Esophagus (tissue), 2 donors: ENCODE data around the gene SELENOF. TPM values are rescaled to one million over a fixed set of nuclear protein-coding genes. Genes with fewer than 3 reads are reported as not detected.
"Not testable (repeated sequence)": the region's sequence is repeated elsewhere in the genome, so short reads cannot be mapped to it uniquely, and the experiment has no call there.

ENCODE experiments used
- H3K27ac ChIP-seq, 2 donors: one replicate each; pipeline ENCODE4 v1.5.1; 2013; ENCODE audit warnings: low read depth in 2 of 2, mild to moderate bottlenecking in 2 of 2, inconsistent platforms in 1 of 2, low read length in 1 of 2, moderate library complexity in 1 of 2
- H3K27me3 ChIP-seq, 2 donors: one replicate each; pipeline ENCODE4 v1.6.1; 2013; ENCODE audit warnings: low read length in 2 of 2, control low read depth in 1 of 2, mild to moderate bottlenecking in 1 of 2; ENCODE audit not compliant: insufficient read depth in 2 of 2, control insufficient read depth in 1 of 2
- H3K36me3 ChIP-seq, 2 donors: one replicate each; pipeline ENCODE4 v1.6.1; 2013; ENCODE audit warnings: low read length in 1 of 2; ENCODE audit not compliant: control insufficient read depth in 2 of 2, insufficient read depth in 2 of 2
- H3K4me1 ChIP-seq, 2 donors: one replicate each; pipeline ENCODE4 v1.6.1; 2013; ENCODE audit warnings: low read length in 1 of 2; ENCODE audit not compliant: control insufficient read depth in 2 of 2, insufficient read depth in 2 of 2
- H3K4me3 ChIP-seq, 2 donors: one replicate each; pipeline ENCODE4 v1.5.1; 2013; ENCODE audit warnings: low read length in 2 of 2, mild to moderate bottlenecking in 2 of 2, low read depth in 1 of 2, moderate library complexity in 1 of 2
- H3K9me3 ChIP-seq, 2 donors: one replicate each; pipeline ENCODE4 v1.6.1; 2013; ENCODE audit warnings: mild to moderate bottlenecking in 2 of 2, low read depth in 1 of 2, low read length in 1 of 2, moderate library complexity in 1 of 2; ENCODE audit not compliant: control insufficient read depth in 2 of 2, insufficient read depth in 1 of 2
- WGBS, 2 donors: extraction: QIAGEN DNeasy Blood & Tissue Kit; methylation state at CpG; one replicate each; pipeline ENCODE4 v1.1.7; 2013; 5-methylcytosine and 5-hydroxymethylcytosine counted together
- polyA plus RNA-seq, 2 donors: library from polyadenylated mRNA; stranded (reverse); fragments of 200-250 nt; gene quantifications; one replicate each; pipeline ENCODE4 v1.2.3, GENCODE V29; 2013
- donor health status: healthy with polysubstance abuse.
- donor health status: Bipolar disorder and iron deficiency.

SELENOF gene
- polyA plus RNA-seq, 2 donors, result 44.4 to 64.9 TPM

GRCh38 chr1:86826856-86827255 is 87.1 kb downstream of the SELENOF start:
- H3K9me3 ChIP-seq, result no peaks in the 10 kb centered on the region
- no peaks in the 10 kb centered on the region for H3K4me1 ChIP-seq
- H3K27ac ChIP-seq, result no peak overlapping the region
- no peaks in the 10 kb centered on the region for H3K36me3 ChIP-seq
- H3K27me3 ChIP-seq, result no peaks in the 10 kb centered on the region
- H3K4me3 ChIP-seq, result no peak overlapping the region

GRCh38 chr1:86825319-86825718 is 88.6 kb downstream of the SELENOF start:
- WGBS, 2 donors, result 57 to 65% methylated on average over 2 of the region's 2 CpGs
- Histone ChIP-seq H3K36me3 (no peaks in the 10 kb centered on the region), H3K9me3 (no peaks in the 10 kb centered on the region)

GRCh38 chr1:86823821-86824500 is 90.0 kb downstream of the SELENOF start:
- H3K27ac ChIP-seq, result no peak overlapping the region

More at GRCh38 chr1:86825319-86825718, 88.6 kb downstream of the SELENOF start:
- Histone ChIP-seq H3K4me3 (no peak overlapping the region), H3K27me3 (no peaks in the 10 kb centered on the region), H3K4me1 (no peaks in the 10 kb centered on the region), H3K27ac (no peak overlapping the region)

GRCh38 chr1:86823386-86823785 is 90.5 kb downstream of the SELENOF start:
- Histone ChIP-seq H3K4me1 (no peaks in the 10 kb centered on the region), H3K9me3 (no peaks in the 10 kb centered on the region), H3K27me3 (no peaks in the 10 kb centered on the region), H3K4me3 (no peak overlapping the region), H3K36me3 (no peaks in the 10 kb centered on the region), H3K27ac (no peak overlapping the region)
- WGBS, 2 donors, result 57 to 58% methylated on average over 2 of the region's 2 CpGs

More at GRCh38 chr1:86823821-86824500, 90.0 kb downstream of the SELENOF start:
- no peaks in the 10 kb centered on the region for H3K36me3 ChIP-seq
- WGBS, 2 donors, result 47 to 49% methylated on average over 3 of the region's 3 CpGs
- no peak overlapping the region for H3K4me3 ChIP-seq
- H3K9me3 ChIP-seq, result no peaks in the 10 kb centered on the region
- no peaks in the 10 kb centered on the region for H3K4me1 ChIP-seq
- H3K27me3 ChIP-seq, result no peaks in the 10 kb centered on the region

DNA sequence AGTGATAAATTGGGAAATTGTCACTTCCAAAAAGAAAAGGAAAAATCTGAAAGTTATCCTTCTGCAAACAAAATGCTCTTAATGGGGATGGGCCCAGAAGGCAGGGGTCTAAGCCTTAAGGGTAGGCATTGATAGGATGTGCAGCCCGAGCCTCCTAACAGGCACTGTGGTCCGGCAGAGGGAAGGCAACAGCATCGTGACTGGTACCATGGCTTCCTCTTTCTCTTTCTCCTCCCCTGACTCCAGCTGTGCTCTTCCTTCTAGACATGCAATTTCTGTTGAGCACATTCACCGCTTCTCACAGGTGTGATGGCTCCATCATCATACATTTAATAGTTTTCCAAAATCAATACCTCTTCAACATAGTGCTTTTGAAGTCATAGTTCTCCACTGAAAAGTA is 91.5 kb downstream of the SELENOF start:
- H3K4me1 ChIP-seq, result no peaks in the 10 kb centered on the region
- no peaks in the 10 kb centered on the region for H3K9me3 ChIP-seq
- no peak overlapping the region for H3K4me3 ChIP-seq
- H3K27me3 ChIP-seq, result no peaks in the 10 kb centered on the region
- H3K36me3 ChIP-seq, result no peaks in the 10 kb centered on the region
- 44 to 47% methylated on average over 4 of the region's 4 CpGs for WGBS, 2 donors
- H3K27ac ChIP-seq, result no peak overlapping the region

DNA sequence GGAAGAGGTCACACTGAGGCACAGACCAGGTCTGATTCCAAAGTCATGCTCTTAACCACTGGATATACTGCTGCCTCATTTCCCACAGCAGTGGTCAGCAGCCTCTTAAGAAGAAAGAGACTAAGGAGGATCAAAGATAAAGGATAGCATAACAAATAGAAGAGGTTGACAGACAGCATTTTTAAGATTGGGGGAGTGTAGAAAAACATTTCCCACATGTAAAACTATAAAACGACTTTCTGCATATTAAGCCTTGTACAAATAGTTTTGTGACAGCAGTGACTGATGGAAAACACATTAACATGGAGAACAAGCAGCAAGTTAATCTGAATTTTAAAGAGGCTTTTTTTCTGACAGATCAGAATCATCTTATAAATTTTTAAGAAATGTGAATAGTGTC is 92.0 kb downstream of the SELENOF start:
- Histone ChIP-seq H3K27ac (no peak overlapping the region), H3K9me3 (no peaks in the 10 kb centered on the region), H3K4me3 (no peak overlapping the region), H3K27me3 (no peaks in the 10 kb centered on the region), H3K36me3 (no peaks in the 10 kb centered on the region), H3K4me1 (no peaks in the 10 kb centered on the region)
- WGBS, 2 donors, result 15 to 20% methylated on average over 1 of the region's 1 CpG

- H3K4me1 ChIP-seq, H3K36me3 ChIP-seq, H3K27ac ChIP-seq, H3K27me3 ChIP-seq, H3K4me3 ChIP-seq, H3K9me3 ChIP-seq: not testable (repeated sequence)
- WGBS, 2 donors, result 57 to 72% methylated on average over 4 to 5 of the region's 5 CpGs
Measured at GRCh38 chr1:86819970-86820369, 94.0 kb downstream of the SELENOF start.

- not testable (repeated sequence) for H3K4me1 ChIP-seq, H3K27me3 ChIP-seq, H3K4me3 ChIP-seq, H3K36me3 ChIP-seq, H3K9me3 ChIP-seq, H3K27ac ChIP-seq
- WGBS, 2 donors, result 70 to 82% methylated on average over 4 to 5 of the region's 5 CpGs
Measured at GRCh38 chr1:86817246-86817826, 96.6 kb downstream of the SELENOF start.

GRCh38 chr1:86814118-86814517 is 99.8 kb downstream of the SELENOF start:
- H3K27me3 ChIP-seq, H3K4me3 ChIP-seq, H3K27ac ChIP-seq, H3K9me3 ChIP-seq, H3K36me3 ChIP-seq, H3K4me1 ChIP-seq: not testable (repeated sequence)
- WGBS, 2 donors, result 65 to 76% methylated on average over 4 to 5 of the region's 5 CpGs
